Measurements from ENCODE around the gene MASP2.
"Not testable (repeated sequence)": the region's sequence is repeated elsewhere in the genome, so short reads cannot be mapped to it uniquely, and the experiment has no call there.

The MASP2 gene

DNA sequence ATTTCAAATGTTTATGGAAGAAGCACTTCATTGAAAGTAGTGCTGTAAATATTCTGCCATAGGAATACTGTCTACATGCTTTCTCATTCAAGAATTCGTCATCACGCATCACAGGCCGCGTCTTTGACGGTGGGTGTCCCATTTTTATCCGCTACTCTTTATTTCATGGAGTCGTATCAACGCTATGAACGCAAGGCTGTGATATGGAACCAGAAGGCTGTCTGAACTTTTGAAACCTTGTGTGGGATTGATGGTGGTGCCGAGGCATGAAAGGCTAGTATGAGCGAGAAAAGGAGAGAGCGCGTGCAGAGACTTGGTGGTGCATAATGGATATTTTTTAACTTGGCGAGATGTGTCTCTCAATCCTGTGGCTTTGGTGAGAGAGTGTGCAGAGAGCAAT is 23.8 kb downstream of the MASP2 start:
- DNase-seq (ENCODE audit: extremely low spot score): no peak
- TF ChIP-seq, protein P1, sequence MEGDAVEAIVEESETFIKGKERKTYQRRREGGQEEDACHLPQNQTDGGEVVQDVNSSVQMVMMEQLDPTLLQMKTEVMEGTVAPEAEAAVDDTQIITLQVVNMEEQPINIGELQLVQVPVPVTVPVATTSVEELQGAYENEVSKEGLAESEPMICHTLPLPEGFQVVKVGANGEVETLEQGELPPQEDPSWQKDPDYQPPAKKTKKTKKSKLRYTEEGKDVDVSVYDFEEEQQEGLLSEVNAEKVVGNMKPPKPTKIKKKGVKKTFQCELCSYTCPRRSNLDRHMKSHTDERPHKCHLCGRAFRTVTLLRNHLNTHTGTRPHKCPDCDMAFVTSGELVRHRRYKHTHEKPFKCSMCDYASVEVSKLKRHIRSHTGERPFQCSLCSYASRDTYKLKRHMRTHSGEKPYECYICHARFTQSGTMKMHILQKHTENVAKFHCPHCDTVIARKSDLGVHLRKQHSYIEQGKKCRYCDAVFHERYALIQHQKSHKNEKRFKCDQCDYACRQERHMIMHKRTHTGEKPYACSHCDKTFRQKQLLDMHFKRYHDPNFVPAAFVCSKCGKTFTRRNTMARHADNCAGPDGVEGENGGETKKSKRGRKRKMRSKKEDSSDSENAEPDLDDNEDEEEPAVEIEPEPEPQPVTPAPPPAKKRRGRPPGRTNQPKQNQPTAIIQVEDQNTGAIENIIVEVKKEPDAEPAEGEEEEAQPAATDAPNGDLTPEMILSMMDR (IDR thresholded peaks at IDR 0.05; ENCODE audit: control extremely low read depth, extremely low read depth, low read depth, missing control alignments): no peak
- CTCF ChIA-PET: interaction anchor here (2.9 kb wide), 2 partner anchors 14 to 15 kb away, joined by 15 to 16 read pairs; no protein-coding TSS in a partner anchor
- POLR2A ChIA-PET: no interaction called here

DNA sequence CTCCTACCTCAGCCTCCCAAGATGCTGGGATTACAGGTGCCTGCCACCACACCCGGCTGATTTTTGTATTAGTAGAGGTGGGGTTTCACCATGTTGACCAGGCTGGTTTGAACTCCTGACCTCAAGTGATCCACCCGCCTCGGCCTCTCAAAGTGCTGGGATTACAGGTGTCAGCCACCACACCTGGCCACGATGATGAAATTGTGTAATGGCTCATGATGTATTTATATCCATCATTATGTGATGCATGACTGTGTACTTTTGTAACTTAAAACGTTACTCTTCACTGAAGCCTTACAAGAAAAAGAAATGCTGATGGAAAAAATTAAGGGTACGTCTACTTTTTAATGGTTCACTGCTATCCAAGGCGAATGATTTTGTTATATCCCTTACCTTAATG is 27.1 kb downstream of the MASP2 start:
- TF ChIP-seq, protein P1 (IDR thresholded peaks at IDR 0.05; ENCODE audit: control extremely low read depth, extremely low read depth, low read depth, missing control alignments): no peak
- ChIA-PET POLR2A (no interaction called here), CTCF (interaction anchor here (1.5 kb wide), 1 partner anchor 13 kb away, joined by 3 read pairs; no protein-coding TSS in a partner anchor)
- no peak for DNase-seq (ENCODE audit: extremely low spot score)

DNA sequence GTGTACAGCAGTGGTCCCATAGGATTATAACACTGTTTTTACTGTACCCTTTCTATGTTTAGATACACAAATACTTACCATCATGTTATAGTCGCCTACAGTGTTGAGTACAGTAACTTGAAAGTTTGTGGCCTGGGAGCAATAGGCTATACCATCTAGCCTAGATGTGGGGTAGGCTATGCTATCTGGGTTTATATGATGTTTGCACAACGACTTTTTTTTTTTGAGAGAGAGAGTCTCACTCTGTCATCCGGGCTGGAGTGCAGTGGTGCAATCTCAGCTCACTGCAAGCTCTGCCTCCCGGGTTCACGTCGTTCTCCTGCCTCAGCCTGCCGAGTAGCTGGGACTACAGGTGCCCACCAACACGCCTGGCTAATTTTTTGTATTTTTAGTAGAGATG is 27.7 kb downstream of the MASP2 start:
- DNase-seq (ENCODE audit: extremely low spot score); POLR2A ChIA-PET; CTCF ChIA-PET: not testable (repeated sequence)

DNA sequence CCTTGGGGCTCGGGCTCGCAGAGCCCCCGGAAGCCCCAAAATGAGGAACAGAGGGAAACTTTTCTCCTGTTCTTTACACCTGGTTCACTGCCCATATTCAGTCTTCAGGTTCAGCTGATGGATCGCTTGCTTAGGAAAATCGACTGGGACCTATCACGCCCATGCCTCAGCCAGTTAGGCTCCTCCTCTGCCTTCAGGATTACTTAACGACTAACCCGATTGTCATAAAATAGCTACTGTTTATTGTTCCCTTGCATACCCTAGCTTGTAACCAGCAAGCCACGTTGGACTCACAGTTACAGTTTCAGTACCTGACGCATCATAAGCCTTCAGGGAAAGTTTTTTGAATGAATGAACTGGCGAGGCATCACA is 33.9 kb downstream of the MASP2 start:
- TF ChIP-seq, protein P1 (IDR thresholded peaks at IDR 0.05; ENCODE audit: control extremely low read depth, extremely low read depth, low read depth, missing control alignments): no peak
- ChIA-PET CTCF (interaction anchor here (1.1 to 2.3 kb wide), 3 partner anchors 24 to 519 kb away, joined by 3 to 14 read pairs (median 5); no protein-coding TSS in a partner anchor), POLR2A (no interaction called here)
- no peak for DNase-seq (ENCODE audit: extremely low spot score)

DNA sequence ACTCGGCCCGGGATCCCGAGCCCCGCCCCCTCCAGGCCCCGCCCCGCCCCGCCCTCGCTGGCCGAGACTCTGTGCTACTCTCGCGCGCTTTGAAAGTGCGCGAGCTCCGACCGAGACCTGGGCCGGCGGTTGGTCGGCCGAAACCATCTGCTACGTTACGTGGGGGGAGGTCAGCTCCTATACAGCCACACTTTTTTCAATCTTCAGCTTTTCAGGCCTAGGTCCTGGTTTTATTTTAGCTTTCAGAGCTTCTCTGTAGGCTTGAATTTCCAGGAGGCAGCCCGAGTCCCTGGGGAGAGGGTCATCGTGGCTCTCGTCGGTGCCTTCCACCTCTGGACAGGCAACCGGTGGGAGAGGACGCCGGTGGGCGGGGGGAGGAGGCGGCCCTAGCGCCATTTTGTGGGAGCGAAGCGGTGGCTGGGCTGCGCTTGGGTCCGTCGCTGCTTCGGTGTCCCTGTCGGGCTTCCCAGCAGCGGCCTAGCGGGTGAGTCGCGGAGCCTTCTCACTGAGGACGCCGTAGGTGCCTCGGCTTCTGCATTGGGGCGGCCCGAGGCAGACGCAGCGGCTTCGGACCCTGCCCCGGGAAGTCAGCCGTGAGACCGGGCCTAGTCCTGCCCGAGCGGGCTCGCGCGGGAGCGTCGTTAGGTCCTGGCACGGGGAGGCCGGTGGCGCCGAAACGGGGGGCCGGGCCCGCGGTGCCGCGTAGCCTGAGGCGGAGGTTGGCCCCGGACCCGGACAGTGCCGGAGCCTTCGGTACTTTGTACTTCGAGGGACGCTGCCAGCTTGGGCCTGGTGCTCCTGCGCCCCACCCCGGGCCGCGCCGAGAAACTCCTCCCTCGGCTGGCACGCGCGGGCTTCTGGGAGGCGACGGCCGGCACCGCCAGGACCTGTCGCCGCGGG is 34.5 kb downstream of the MASP2 start, which contains the start of gene TARDBP:
TSS of gene TARDBP (plus strand) at position 395 of the 900 bp plus-strand sequence. CDS start 1,074 bp downstream, outside the sequence.
- TF ChIP-seq, protein P1 (IDR thresholded peaks at IDR 0.05; ENCODE audit: control extremely low read depth, extremely low read depth, low read depth, missing control alignments): no peak
- ChIA-PET POLR2A (no interaction called here), CTCF (interaction anchor here (1.1 to 2.3 kb wide), 3 partner anchors 25 to 518 kb away, joined by 3 to 14 read pairs (median 5); no protein-coding TSS in a partner anchor)
- DNase-seq (ENCODE audit: extremely low spot score): peak; percentile 98

DNA sequence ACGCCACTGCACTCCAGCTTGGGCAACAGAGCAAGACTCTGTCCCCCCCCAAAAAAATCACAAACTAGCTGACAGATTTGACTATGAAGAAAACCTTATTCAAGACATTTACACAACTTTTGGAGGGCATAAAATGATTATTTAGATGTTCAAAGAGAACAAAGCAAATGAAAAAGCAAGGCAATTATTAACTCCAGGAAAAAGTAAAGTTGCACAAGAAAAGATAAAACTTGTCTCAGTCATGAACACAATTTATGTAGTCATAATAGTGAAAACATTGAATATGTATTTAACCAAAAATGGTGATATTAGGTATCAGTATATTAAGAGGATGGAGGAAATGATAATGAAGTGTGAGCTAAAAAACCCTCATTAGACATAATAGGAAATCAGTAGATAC is 46.5 kb downstream of the MASP2 start:
- POLR2A ChIA-PET: no interaction called here
- TF ChIP-seq, protein P1 (IDR thresholded peaks at IDR 0.05; ENCODE audit: control extremely low read depth, extremely low read depth, low read depth, missing control alignments): no peak
- CTCF ChIA-PET: interaction anchor here (2.8 kb wide), 1 partner anchor 37 kb away, joined by 7 read pairs; no protein-coding TSS in a partner anchor
- no peak for DNase-seq (ENCODE audit: extremely low spot score)

DNA sequence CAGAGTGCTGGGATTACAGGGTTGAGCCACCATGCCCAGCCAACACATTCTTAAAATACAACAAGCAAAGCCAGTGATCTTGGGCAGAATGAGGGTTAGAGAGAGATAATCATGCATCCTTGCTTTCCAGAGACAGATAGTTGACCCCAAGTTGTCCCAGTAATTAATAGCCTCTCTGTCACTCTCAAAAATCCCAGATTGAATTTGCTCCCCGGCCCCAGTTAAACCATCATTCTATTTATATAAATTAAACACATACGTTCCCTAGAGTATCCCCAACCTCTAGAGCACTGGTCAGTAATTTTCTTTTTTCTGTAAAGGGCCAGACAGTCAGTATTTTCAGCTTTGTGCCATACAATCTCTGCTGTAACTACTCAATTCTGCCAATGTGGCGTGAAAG is 50.9 kb downstream of the MASP2 start:
- TF ChIP-seq, protein P1 (IDR thresholded peaks at IDR 0.05; ENCODE audit: control extremely low read depth, extremely low read depth, low read depth, missing control alignments): no peak
- DNase-seq (ENCODE audit: extremely low spot score): no peak
- ChIA-PET CTCF (interaction anchor here (1.5 kb wide), 1 partner anchor 41 kb away, joined by 4 read pairs; no protein-coding TSS in a partner anchor), POLR2A (no interaction called here)

Data from GM10248 (cell line).